RWPE2 (cell line): ENCODE data around the gene SMG5.

Experiments
- ATAC-seq: fragments of 200-7000 bp; cut with Tn5 transposase; 3 replicates; pipeline ENCODE4 v1.9.1; 2021; ENCODE audit warnings: low read depth
- DNase-seq: peaks from one replicate; pipeline ENCODE4 v3.0.0-alpha.2; 2020; ENCODE audit warnings: low spot score
- H3K27ac ChIP-seq: fragments of 450-650 bp; 2 replicates; pipeline ENCODE4 v1.5.1; 2017; ENCODE audit warnings: mild to moderate bottlenecking; ENCODE audit not compliant: poor library complexity, severe bottlenecking
- H3K27me3 ChIP-seq: fragments of 250-450 bp; sonication (Bioruptor Pico); 2 replicates; pipeline ENCODE4 v1.5.1; 2021; ENCODE audit warnings: mild to moderate bottlenecking, moderate library complexity; ENCODE audit not compliant: insufficient read depth, poor library complexity, severe bottlenecking
- H3K36me3 ChIP-seq: fragments of 250-450 bp; sonication (Bioruptor Pico); 2 replicates; pipeline ENCODE4 v1.5.1; 2020; ENCODE audit warnings: low read depth, mild to moderate bottlenecking, moderate library complexity
- H3K4me1 ChIP-seq: fragments of 250-450 bp; sonication (Bioruptor Pico); 2 replicates; pipeline ENCODE4 v1.5.1; 2021; ENCODE audit warnings: mild to moderate bottlenecking, moderate library complexity; ENCODE audit not compliant: insufficient read depth, poor library complexity, severe bottlenecking
- H3K4me3 ChIP-seq: fragments of 250-450 bp; sonication (Bioruptor Pico); 2 replicates; pipeline ENCODE4 v1.5.1; 2021; ENCODE audit warnings: mild to moderate bottlenecking, moderate library complexity; ENCODE audit not compliant: severe bottlenecking
- H3K9me3 ChIP-seq: fragments of 250-450 bp; sonication (Bioruptor Pico); 2 replicates; pipeline ENCODE4 v1.5.1; 2021; ENCODE audit warnings: mild to moderate bottlenecking, moderate library complexity; ENCODE audit not compliant: severe bottlenecking
- TF ChIP-seq, protein P1 (sequence below): fragments of 450-650 bp; IDR thresholded peaks from one replicate; pipeline ENCODE4 v1.5.1; 2017; ENCODE audit warnings: mild to moderate bottlenecking, moderate library complexity; ENCODE audit not compliant: poor library complexity, severe bottlenecking

The SMG5 gene

GRCh38 chr1:156212833-156213643 lies 69.6 kb downstream of the SMG5 start, which contains the start of gene PMF1:
TSS of gene PMF1 (plus strand) at chr1:156213007. CDS start at chr1:156213016, 9 bp downstream.
- Histone ChIP-seq H3K27me3 (no peaks in the 10 kb centered on the region), H3K4me1 (peaks cover 17% of the 10 kb centered on the region), H3K36me3 (peaks cover 12% of the 10 kb centered on the region), H3K27ac (peak within 1 kb of the TSS; percentile 75), H3K4me3 (peak within 1 kb of the TSS; percentile 62), H3K9me3 (no peaks in the 10 kb centered on the region)
- ATAC-seq (peak; percentile 96), DNase-seq (peak; percentile 98)
- TF ChIP-seq, protein P1, sequence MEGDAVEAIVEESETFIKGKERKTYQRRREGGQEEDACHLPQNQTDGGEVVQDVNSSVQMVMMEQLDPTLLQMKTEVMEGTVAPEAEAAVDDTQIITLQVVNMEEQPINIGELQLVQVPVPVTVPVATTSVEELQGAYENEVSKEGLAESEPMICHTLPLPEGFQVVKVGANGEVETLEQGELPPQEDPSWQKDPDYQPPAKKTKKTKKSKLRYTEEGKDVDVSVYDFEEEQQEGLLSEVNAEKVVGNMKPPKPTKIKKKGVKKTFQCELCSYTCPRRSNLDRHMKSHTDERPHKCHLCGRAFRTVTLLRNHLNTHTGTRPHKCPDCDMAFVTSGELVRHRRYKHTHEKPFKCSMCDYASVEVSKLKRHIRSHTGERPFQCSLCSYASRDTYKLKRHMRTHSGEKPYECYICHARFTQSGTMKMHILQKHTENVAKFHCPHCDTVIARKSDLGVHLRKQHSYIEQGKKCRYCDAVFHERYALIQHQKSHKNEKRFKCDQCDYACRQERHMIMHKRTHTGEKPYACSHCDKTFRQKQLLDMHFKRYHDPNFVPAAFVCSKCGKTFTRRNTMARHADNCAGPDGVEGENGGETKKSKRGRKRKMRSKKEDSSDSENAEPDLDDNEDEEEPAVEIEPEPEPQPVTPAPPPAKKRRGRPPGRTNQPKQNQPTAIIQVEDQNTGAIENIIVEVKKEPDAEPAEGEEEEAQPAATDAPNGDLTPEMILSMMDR = no peak

DNA sequence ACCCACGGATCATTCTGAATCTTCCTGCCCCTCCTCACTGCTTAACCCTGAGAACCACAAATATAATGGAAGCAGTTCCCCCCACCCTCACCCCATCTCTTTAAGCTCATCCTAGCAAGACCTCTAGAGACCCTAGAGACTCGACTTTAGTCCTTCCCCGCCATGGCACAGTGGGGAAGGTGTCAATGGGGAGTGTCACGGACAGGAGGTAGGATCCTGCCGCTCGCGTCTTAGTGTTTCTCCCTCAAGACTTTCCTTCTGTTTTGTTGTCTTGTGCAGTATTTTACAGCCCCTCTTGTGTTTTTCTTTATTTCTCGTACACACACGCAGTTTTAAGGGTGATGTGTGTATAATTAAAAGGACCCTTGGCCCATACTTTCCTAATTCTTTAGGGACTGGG lies 70.5 kb downstream of the SMG5 start:
- Histone ChIP-seq H3K27me3 (no peaks in the 10 kb centered on the region), H3K36me3 (peaks cover 16% of the 10 kb centered on the region), H3K27ac (peak overlapping the region; percentile 75), H3K4me3 (no peak overlapping the region), H3K4me1 (peaks cover 9% of the 10 kb centered on the region), H3K9me3 (no peaks in the 10 kb centered on the region)
- TF ChIP-seq, protein P1 = no peak
- DNase-seq = no peak
- ATAC-seq = no peak

- H3K4me3 ChIP-seq = no peak overlapping the region
- H3K27me3 ChIP-seq = no peaks in the 10 kb centered on the region
- no peak overlapping the region for H3K27ac ChIP-seq
- TF ChIP-seq, protein P1 = no peak
- H3K4me1 ChIP-seq = peaks cover 9% of the 10 kb centered on the region
- no peaks in the 10 kb centered on the region for H3K9me3 ChIP-seq
- ATAC-seq (no peak), DNase-seq (no peak)
- H3K36me3 ChIP-seq = peaks cover 22% of the 10 kb centered on the region
Observed at GRCh38 chr1:156211243-156211642, 71.4 kb downstream of the SMG5 start.

DNA sequence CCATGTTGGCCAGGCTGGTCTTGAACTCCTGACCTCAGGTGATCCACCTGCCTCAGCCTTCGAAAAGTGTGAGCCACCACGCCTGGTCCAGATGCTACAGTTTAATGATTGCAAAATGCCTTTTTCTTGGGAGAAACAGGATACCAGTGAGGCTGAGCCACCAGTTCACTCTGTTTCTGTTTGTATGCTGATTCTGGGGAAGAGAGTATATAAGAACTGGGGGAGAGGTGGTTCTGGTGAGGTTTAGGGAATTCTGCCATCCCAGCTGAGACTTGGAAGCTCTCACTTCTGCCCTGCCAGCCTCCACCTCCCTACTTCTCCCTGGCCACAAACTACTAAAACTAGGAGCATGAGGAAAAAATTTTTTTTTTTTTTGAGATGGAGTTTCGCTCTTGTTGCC lies 77.9 kb downstream of the SMG5 start:
- Histone ChIP-seq H3K27me3 (no peaks in the 10 kb centered on the region), H3K4me1 (no peaks in the 10 kb centered on the region), H3K36me3 (peaks cover 32% of the 10 kb centered on the region), H3K9me3 (no peaks in the 10 kb centered on the region), H3K27ac (no peak overlapping the region), H3K4me3 (no peak overlapping the region)
- ATAC-seq = no peak
- TF ChIP-seq, protein P1 = no peak
- DNase-seq = no peak

DNA sequence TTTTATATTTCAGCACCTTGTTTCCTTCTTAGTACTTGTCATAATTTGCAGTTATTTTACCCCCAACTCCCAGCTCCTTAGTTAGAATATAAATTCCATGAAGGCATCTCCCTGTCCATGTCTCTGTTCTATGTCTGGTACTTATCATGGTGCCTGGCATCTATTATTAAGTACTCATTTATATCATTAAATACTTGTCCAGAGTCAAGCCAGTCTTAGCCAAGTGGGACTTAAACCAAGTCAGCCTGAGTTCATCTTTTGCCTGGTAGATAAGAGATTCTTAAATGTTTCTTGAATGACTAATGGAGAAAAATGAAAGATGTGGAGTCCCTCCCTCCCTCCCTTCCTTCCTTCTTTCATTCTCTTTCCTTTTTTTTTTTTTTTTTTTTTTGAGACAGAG lies 79.3 kb downstream of the SMG5 start:
- H3K9me3 ChIP-seq = no peaks in the 10 kb centered on the region
- no peaks in the 10 kb centered on the region for H3K4me1 ChIP-seq
- no peak overlapping the region for H3K27ac ChIP-seq
- H3K27me3 ChIP-seq = no peaks in the 10 kb centered on the region
- no peak overlapping the region for H3K4me3 ChIP-seq
- TF ChIP-seq, protein P1 = no peak
- ATAC-seq (no peak), DNase-seq (no peak)
- H3K36me3 ChIP-seq = peaks cover 29% of the 10 kb centered on the region
